Upper lobe of left lung (tissue), 4 donors: ENCODE measurements around the gene MYO1E.

Source experiments
- CTCF ChIP-seq, 6 experiments: fragments of 450-650 bp in 4 of 6; fragments of 200-600 bp in 2 of 6; sonication (generic) in 2 of 6; IDR thresholded peaks; one replicate each; pipeline ENCODE4 v1.5.1; 2016 to 2019; ENCODE audit warnings: antibody characterized with exemption in 6 of 6
- EP300 ChIP-seq, 4 donors: sonication (generic); formaldehyde crosslinking; IDR thresholded peaks; one replicate each; pipeline ENCODE4 v1.5.1; 2017; ENCODE audit warnings: antibody characterized with exemption in 4 of 4, control low read depth in 2 of 4
- POLR2A ChIP-seq, 4 donors: fragments of 450-650 bp; IDR thresholded peaks; one replicate each; pipeline ENCODE4 v1.5.1; 2016 to 2017; ENCODE audit warnings: antibody characterized with exemption in 4 of 4, mild to moderate bottlenecking in 2 of 4

GRCh38 chr15:59200560-59200959, 172.1 kb downstream of the MYO1E start:
- no peak for TF ChIP-seq POLR2A (IDR thresholded peaks at IDR 0.05)
- no peak for TF ChIP-seq EP300 (IDR thresholded peaks at IDR 0.05)
- no peak for TF ChIP-seq CTCF (IDR thresholded peaks at IDR 0.05)
